Omental fat pad (tissue), 4 donors: ENCODE measurements around the gene FCN3. TPM values are rescaled to one million over a fixed set of nuclear protein-coding genes. Genes with fewer than 3 reads are reported as not detected.

ENCODE experiments used
- ATAC-seq: fragments of 150-250 bp; one replicate; pipeline ENCODE4 v1.9.1; 2016; ENCODE audit warnings: mild to moderate bottlenecking, moderate library complexity; ENCODE audit not compliant: low FRiP score
- DNase-seq: peaks from one replicate; pipeline ENCODE4 v3.0.0-alpha.2; 2019; ENCODE audit warnings: low spot score
- total RNA-seq, 4 donors: library from RNA; depleted of rRNA; stranded (reverse); fragments of >200 nt; gene quantifications; one replicate each; pipeline ENCODE4 v1.1.0, GENCODE V29; 2016
- TF ChIP-seq, protein P1 (sequence below), 3 donors: fragments of 450-650 bp; IDR thresholded peaks; one replicate each; pipeline ENCODE4 v1.5.1; 2016 to 2017; ENCODE audit warnings: antibody characterized with exemption in 3 of 3, mild to moderate bottlenecking in 3 of 3, moderate library complexity in 2 of 3

Gene FCN3
- total RNA-seq, 4 donors from 2014 or later = 33.1 to 451 (median 75.9) TPM

DNA sequence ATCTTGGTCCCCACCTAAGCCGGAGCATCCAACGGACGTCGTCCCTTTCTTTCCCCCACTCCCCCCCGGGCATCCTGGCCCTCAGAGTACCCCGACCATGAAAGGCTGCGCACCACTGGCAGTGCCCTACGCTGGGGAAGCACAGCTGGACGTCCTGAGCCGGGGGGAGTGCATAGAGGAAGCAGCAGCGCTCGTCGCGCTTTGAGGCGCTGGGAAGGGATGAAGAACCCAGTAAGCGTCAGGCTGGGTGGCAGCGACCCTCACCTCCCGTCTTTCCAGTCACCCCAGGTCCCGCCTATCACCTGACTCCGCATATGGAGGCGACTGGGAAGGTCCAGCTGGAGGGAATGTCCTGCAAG lies 13.6 kb downstream of the FCN3 start:
- ATAC-seq = no peak
- no peak for DNase-seq
- TF ChIP-seq, protein P1, sequence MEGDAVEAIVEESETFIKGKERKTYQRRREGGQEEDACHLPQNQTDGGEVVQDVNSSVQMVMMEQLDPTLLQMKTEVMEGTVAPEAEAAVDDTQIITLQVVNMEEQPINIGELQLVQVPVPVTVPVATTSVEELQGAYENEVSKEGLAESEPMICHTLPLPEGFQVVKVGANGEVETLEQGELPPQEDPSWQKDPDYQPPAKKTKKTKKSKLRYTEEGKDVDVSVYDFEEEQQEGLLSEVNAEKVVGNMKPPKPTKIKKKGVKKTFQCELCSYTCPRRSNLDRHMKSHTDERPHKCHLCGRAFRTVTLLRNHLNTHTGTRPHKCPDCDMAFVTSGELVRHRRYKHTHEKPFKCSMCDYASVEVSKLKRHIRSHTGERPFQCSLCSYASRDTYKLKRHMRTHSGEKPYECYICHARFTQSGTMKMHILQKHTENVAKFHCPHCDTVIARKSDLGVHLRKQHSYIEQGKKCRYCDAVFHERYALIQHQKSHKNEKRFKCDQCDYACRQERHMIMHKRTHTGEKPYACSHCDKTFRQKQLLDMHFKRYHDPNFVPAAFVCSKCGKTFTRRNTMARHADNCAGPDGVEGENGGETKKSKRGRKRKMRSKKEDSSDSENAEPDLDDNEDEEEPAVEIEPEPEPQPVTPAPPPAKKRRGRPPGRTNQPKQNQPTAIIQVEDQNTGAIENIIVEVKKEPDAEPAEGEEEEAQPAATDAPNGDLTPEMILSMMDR (IDR thresholded peaks at IDR 0.05) = no peak

DNA sequence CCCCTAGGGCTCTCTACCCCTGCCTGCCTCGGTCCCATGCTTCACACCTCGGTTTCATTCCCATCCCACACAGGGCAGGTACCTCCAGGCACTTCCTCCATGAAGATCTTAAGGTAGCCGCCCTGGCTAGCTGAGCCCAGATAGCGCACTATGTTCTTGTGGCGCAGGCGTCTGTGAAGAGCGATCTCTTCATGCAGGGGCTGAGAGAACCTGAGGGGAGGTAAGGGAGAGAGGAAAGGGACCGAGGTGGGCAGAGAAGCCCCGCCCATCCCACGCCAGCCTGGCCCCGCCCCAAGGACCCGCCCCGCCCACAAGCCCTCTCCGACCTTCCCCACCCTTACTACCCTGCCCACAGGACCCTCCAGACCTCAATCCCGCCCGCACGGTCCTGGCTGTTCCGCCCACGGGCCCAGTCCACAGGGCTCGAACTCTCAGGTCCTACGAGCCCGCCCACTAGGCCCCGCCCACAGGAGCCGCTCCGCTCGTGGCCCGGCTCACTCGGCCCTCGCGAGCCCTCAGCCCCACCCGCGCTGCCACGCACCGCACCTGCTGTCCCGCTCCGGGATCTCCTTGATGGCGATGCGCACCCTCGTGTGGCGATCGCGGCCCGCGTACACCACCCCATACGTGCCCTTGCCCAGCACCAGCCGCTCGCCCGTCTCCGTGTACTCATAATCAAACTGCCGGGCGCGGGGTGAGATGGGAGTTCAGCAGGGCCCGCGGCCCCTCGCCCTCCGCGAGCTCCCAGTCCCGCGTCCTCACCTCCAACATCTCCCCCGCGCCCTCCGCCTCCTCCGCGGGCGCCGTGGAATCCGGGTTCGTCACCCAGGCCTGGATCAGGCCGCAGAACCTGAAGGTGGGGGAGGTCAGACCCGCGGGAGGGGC lies 14.2 kb downstream of the FCN3 start:
- TF ChIP-seq, protein P1 (IDR thresholded peaks at IDR 0.05) = no peak
- ATAC-seq (no peak), DNase-seq (no peak)

DNA sequence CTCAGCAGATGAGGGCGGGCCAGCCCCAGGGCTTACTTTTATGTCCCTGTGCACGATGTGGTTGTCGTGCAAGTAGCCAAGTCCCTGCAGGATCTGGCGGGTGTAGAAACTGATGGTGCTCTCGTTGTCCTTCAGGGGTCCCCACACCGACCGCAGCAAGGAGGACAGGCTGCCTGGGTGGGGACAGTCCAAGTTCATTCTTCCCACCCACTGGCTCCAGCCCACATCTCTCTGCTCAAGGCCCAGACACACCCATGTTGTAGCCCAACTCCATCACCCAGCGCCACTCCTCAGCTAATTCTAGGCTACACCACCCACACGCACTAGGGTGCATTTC lies 14.8 kb downstream of the FCN3 start:
- no peak for ATAC-seq
- TF ChIP-seq, protein P1 (IDR thresholded peaks at IDR 0.05) = no peak
- DNase-seq = no peak

DNA sequence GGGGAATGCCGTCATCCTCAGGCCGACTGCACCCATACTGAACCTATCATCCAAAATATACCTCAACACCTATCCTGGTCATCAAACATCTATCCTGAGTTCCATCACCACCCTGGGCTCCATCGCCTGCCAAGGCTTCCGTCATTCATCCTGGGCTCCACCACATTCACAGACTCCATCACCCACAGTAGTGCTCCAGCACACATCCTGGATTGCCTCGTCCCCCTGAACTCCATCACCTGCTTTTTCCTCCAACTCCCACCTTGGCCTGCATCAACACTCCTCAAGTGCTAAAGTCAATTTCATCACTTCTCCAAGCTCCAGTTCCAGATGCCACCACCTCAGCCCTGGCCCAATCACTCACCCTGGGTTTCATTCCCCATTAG lies 15.7 kb downstream of the FCN3 start:
- TF ChIP-seq, protein P1 (IDR thresholded peaks at IDR 0.05) = no peak

DNA sequence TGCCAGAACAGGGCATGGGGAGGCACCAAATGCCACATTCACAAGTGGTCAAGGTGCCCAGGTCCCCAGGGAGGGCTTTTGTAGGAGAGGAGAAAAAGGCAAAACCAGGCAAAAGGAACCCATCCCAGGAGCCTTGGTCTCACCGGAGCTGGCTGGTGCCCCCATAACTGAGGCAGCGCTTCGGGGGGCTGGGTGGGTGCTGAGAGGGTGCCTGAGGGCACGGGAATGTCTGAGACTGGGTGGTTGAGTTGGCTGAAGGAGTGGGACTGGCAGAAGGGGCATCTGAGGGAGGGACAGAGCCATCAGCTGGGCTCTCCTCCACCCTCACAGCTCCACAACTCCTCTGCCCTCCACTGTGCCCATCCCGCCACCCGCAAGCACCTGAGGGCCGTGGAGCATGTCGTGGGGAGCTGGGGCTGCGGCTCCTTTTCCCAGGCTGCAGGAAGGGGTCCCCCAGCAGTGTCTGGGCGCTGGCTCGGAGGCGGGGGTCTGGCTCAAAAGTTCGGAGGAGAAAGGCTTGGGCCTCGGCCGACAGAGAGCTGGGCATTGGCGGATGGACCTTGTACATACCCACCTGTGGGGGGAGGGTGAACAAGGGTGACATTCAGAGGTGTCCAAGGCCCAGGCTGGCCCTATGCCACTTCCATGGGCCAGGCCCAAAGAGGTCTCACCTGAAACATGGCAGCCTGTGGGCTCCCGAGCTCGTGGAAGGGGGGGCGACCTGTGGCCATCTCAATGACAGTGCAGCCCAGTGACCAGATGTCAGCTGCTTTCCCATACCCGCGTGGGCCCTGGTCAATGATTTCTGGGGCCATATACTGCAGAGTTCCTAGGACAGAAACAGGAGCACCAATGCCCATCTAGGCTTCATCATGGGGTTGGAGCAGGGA lies 16.3 kb downstream of the FCN3 start:
- ATAC-seq = no peak
- TF ChIP-seq, protein P1 (IDR thresholded peaks at IDR 0.05) = no peak
- no peak for DNase-seq

More for the DNA sequence above, 15.7 kb downstream of the FCN3 start:
- DNase-seq (no peak), ATAC-seq (no peak)

DNA sequence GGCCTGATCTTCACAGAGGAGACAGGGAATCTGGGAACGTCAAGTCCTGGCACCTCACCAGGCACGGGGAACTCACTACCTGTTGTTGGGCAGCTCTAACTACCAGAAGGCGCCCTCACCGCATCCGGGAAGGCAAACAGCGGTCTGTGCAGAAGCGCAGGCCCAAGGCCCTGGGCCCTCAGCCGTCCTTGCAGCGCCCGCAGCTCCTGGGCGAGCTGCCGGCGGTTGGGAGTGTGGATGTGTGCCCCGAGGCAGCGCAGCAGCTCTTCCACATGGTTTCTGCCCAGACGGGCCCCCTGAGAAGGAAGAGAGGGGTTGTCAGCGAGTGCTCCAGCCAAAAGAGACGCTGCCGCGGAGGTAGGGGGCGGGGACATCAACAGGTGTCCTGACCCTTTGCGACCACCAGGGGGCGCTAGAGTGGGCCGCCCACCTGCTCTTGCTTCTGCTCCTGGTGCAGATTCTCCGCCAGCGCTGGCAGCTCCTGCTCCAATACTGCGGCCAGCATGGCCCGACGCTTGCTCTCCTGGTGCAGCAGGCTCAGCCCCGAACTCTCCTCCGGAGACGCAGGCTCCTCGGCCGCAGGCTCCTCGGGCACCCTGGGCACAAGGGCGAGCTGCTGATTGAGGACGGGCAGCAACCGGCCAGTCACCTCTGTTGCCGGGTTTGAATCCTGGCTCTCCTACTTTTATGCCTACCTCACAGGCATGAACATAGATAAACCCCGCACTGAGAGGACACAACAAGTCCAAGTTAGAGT lies 17.2 kb downstream of the FCN3 start:
- ATAC-seq (peak; percentile 51), DNase-seq (no peak)
- TF ChIP-seq, protein P1 (IDR thresholded peaks at IDR 0.05) = peak in 2 of 3 donors; percentile 55 to 90
